ENCODE results near the gene ZDHHC1.

Gene ZDHHC1

GRCh38 chr16:67441271-67441753 lies 25.0 kb upstream of the ZDHHC1 start:
- Mint-ChIP-seq H3K36me3 (no peaks in the 10 kb centered on the region), H3K4me1 (no peaks in the 10 kb centered on the region), H3K9me3 (no peaks in the 10 kb centered on the region), H3K4me3 (no peak overlapping the region), H3K27ac (no peak overlapping the region), H3K27me3 (no peaks in the 10 kb centered on the region)

GRCh38 chr16:67438824-67439393 lies 22.6 kb upstream of the ZDHHC1 start:
- Mint-ChIP-seq H3K36me3 (no peaks in the 10 kb centered on the region), H3K4me1 (no peaks in the 10 kb centered on the region), H3K27me3 (no peaks in the 10 kb centered on the region), H3K4me3 (no peak overlapping the region), H3K9me3 (no peaks in the 10 kb centered on the region), H3K27ac (no peak overlapping the region)

GRCh38 chr16:67438098-67438791 lies 22.0 kb upstream of the ZDHHC1 start:
- H3K4me3 Mint-ChIP-seq, result no peak overlapping the region
- no peak overlapping the region for H3K27ac Mint-ChIP-seq
- no peaks in the 10 kb centered on the region for H3K4me1 Mint-ChIP-seq
- no peaks in the 10 kb centered on the region for H3K27me3 Mint-ChIP-seq
- H3K36me3 Mint-ChIP-seq, result no peaks in the 10 kb centered on the region
- no peaks in the 10 kb centered on the region for H3K9me3 Mint-ChIP-seq

- no peak overlapping the region for H3K4me3 Mint-ChIP-seq
- H3K27ac Mint-ChIP-seq, result no peak overlapping the region
- no peaks in the 10 kb centered on the region for H3K36me3 Mint-ChIP-seq
- H3K9me3 Mint-ChIP-seq, result no peaks in the 10 kb centered on the region
- peaks cover under 1% of the 10 kb centered on the region for H3K27me3 Mint-ChIP-seq
- no peaks in the 10 kb centered on the region for H3K4me1 Mint-ChIP-seq
Observed at GRCh38 chr16:67437513-67437912, 21.2 kb upstream of the ZDHHC1 start.

GRCh38 chr16:67436640-67437193 lies 20.4 kb upstream of the ZDHHC1 start:
- Mint-ChIP-seq H3K4me1 (no peaks in the 10 kb centered on the region), H3K9me3 (no peaks in the 10 kb centered on the region), H3K27me3 (peaks cover 4% of the 10 kb centered on the region), H3K27ac (no peak overlapping the region), H3K4me3 (no peak overlapping the region), H3K36me3 (no peaks in the 10 kb centered on the region)

GRCh38 chr16:67435758-67436164 lies 19.5 kb upstream of the ZDHHC1 start:
- H3K4me1 Mint-ChIP-seq, result no peaks in the 10 kb centered on the region
- no peaks in the 10 kb centered on the region for H3K36me3 Mint-ChIP-seq
- peaks cover 4% of the 10 kb centered on the region for H3K27me3 Mint-ChIP-seq
- H3K27ac Mint-ChIP-seq, result no peak overlapping the region
- H3K9me3 Mint-ChIP-seq, result no peaks in the 10 kb centered on the region
- H3K4me3 Mint-ChIP-seq, result no peak overlapping the region

- H3K27me3 Mint-ChIP-seq, result peaks cover 17% of the 10 kb centered on the region
- H3K9me3 Mint-ChIP-seq, result no peaks in the 10 kb centered on the region
- H3K27ac Mint-ChIP-seq, result no peak overlapping the region
- H3K36me3 Mint-ChIP-seq, result no peaks in the 10 kb centered on the region
- no peak overlapping the region for H3K4me3 Mint-ChIP-seq
- peaks cover 3% of the 10 kb centered on the region for H3K4me1 Mint-ChIP-seq
Observed at GRCh38 chr16:67433131-67433719, 16.9 kb upstream of the ZDHHC1 start.

- H3K4me1 Mint-ChIP-seq, result peaks cover 3% of the 10 kb centered on the region
- H3K36me3 Mint-ChIP-seq, result no peaks in the 10 kb centered on the region
- H3K9me3 Mint-ChIP-seq, result no peaks in the 10 kb centered on the region
- H3K4me3 Mint-ChIP-seq, result peak overlapping the region; percentile 58
- no peak overlapping the region for H3K27ac Mint-ChIP-seq
- peaks cover 18% of the 10 kb centered on the region for H3K27me3 Mint-ChIP-seq
Observed at GRCh38 chr16:67432506-67432890, 16.2 kb upstream of the ZDHHC1 start.

GRCh38 chr16:67431775-67432505 lies 15.7 kb upstream of the ZDHHC1 start:
- no peaks in the 10 kb centered on the region for H3K36me3 Mint-ChIP-seq
- no peaks in the 10 kb centered on the region for H3K9me3 Mint-ChIP-seq
- peak overlapping the region; percentile 62 for H3K4me3 Mint-ChIP-seq
- no peak overlapping the region for H3K27ac Mint-ChIP-seq
- H3K27me3 Mint-ChIP-seq, result peaks cover 21% of the 10 kb centered on the region
- peaks cover 3% of the 10 kb centered on the region for H3K4me1 Mint-ChIP-seq

- Mint-ChIP-seq H3K4me3 (peak within 1 kb of the TSS; percentile 81), H3K4me1 (peaks cover 3% of the 10 kb centered on the region), H3K36me3 (no peaks in the 10 kb centered on the region), H3K27ac (no peak within 1 kb of the TSS), H3K27me3 (peaks cover 23% of the 10 kb centered on the region), H3K9me3 (no peaks in the 10 kb centered on the region)
Observed at GRCh38 chr16:67430977-67431774, 14.9 kb upstream of the ZDHHC1 start, which contains the start of gene HSD11B2. Gene HSD11B2, plus strand, starts transcription at chr16:67431121. Its CDS starts 128 bp downstream, at chr16:67431249.

- Mint-ChIP-seq H3K27me3 (peaks cover 23% of the 10 kb centered on the region), H3K4me1 (peaks cover 3% of the 10 kb centered on the region), H3K27ac (no peak overlapping the region), H3K9me3 (no peaks in the 10 kb centered on the region), H3K36me3 (no peaks in the 10 kb centered on the region), H3K4me3 (peak overlapping the region; percentile 81)
Observed at GRCh38 chr16:67430504-67430976, 14.3 kb upstream of the ZDHHC1 start.

GRCh38 chr16:67429799-67430503 lies 13.7 kb upstream of the ZDHHC1 start:
- H3K9me3 Mint-ChIP-seq, result no peaks in the 10 kb centered on the region
- H3K27me3 Mint-ChIP-seq, result peaks cover 27% of the 10 kb centered on the region
- peaks cover 3% of the 10 kb centered on the region for H3K4me1 Mint-ChIP-seq
- H3K27ac Mint-ChIP-seq, result peak overlapping the region; percentile 23
- H3K4me3 Mint-ChIP-seq, result peak overlapping the region; percentile 81
- H3K36me3 Mint-ChIP-seq, result no peaks in the 10 kb centered on the region

GRCh38 chr16:67429053-67429798 lies 12.9 kb upstream of the ZDHHC1 start:
- no peaks in the 10 kb centered on the region for H3K9me3 Mint-ChIP-seq
- H3K4me3 Mint-ChIP-seq, result peak overlapping the region; percentile 61
- peak overlapping the region; percentile 57 for H3K27ac Mint-ChIP-seq
- peaks cover 27% of the 10 kb centered on the region for H3K27me3 Mint-ChIP-seq
- peaks cover 3% of the 10 kb centered on the region for H3K4me1 Mint-ChIP-seq
- no peaks in the 10 kb centered on the region for H3K36me3 Mint-ChIP-seq
